ENCODE results near the gene TPST2.

DNA sequence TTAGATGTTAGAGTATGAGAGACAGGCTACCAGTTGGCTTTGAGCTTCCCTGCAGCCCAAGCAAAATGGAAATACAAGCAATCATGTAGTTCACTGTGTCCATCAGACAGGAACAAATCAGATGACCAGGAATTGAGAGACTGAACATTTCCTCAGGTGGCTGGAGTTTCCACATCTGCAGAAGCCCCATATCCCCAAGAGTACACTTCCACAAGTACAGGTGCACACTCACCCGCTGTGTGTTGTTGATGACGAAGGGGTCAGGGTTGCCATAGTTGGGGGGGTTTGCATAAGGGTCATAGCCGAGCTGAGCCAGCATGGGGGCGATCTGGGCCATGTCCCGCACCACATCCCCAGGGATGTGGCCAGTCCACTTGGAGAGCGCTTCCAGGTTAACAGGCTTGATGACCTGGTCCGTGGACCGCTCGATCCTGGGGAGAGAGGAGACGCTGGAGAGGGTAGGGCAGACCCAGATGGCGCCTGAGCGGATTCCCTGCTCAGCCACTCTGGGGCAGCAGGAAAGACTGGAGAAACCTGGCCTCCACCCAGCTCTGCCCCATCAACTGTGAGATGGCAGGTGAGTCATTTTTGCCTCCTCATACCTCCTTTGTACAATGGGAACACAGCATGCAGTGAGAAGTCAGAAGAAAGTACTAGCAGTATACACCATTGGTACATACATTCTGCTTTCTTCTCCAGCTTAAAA lies 53.7 kb downstream of the TPST2 start:
- TF ChIP-seq POLR2A (IDR thresholded peaks at IDR 0.05) = no peak
- TF ChIP-seq, protein P1, sequence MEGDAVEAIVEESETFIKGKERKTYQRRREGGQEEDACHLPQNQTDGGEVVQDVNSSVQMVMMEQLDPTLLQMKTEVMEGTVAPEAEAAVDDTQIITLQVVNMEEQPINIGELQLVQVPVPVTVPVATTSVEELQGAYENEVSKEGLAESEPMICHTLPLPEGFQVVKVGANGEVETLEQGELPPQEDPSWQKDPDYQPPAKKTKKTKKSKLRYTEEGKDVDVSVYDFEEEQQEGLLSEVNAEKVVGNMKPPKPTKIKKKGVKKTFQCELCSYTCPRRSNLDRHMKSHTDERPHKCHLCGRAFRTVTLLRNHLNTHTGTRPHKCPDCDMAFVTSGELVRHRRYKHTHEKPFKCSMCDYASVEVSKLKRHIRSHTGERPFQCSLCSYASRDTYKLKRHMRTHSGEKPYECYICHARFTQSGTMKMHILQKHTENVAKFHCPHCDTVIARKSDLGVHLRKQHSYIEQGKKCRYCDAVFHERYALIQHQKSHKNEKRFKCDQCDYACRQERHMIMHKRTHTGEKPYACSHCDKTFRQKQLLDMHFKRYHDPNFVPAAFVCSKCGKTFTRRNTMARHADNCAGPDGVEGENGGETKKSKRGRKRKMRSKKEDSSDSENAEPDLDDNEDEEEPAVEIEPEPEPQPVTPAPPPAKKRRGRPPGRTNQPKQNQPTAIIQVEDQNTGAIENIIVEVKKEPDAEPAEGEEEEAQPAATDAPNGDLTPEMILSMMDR (IDR thresholded peaks at IDR 0.05) = no peak
- no peak for TF ChIP-seq EP300 (IDR thresholded peaks at IDR 0.05)
